Measurements from ENCODE around the gene SLC22A5.

SLC22A5 gene

DNA sequence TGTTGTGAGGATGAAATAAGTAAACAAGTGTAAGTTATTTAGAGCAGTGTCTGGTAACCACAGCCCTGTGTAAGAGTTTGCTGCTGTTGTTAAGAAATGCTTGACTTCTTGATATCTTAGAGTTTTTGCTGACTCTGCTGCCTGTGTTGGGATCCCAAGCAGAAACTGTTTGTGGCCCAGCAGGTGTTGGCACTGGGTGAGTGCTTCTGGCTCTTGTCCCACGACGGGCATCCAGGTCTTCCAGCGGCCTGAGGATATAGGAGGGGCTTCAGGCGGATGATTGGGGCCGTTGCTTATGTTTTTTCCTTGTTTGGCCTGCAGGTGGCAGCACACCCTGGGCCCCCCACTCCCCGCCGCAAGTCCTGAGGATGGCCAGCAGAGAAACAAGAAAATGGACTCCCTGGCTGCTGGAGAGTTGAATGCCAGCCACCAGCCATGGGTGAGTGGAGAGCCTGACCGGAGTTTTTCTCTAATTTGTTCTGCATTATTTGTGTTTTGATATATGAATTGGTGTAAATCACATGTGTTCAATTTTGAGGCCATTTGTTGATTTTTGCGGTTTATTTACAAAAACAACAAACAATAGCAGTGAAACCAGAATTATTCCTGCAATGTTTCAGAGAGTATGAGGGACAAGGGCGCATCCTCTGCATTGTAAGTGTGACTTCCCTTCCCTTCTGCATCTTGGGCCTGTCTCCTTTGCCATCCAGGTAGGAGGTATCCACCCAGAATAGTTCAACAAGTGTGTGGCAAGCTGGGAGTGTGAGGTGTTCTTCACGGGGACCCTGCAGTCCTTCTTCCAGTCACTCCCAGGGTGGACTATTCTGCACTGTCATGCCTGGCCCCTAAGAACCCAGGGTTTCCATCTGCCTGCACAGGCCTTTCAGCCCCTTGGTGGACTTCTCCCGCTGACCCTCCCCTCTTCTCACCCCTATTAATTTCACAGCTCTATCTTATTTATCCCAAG, 50.3 kb downstream of the SLC22A5 start:
- Histone ChIP-seq H3K4me3 (ENCODE audit: insufficient read depth, low read depth, low read length) (no peak overlapping the region), H3K27me3 (ENCODE audit: control insufficient read depth, insufficient read depth, low read length, poor library complexity, severe bottlenecking) (no peaks in the 10 kb centered on the region), H3K27ac (ENCODE audit: insufficient read depth, low read depth, low read length, poor library complexity, severe bottlenecking) (no peak overlapping the region), H3K36me3 (ENCODE audit: control insufficient read depth, insufficient read depth, low read length) (no peaks in the 10 kb centered on the region), H3K4me1 (ENCODE audit: control insufficient read depth, insufficient read depth, low read length) (peaks cover 9% of the 10 kb centered on the region), H3K9me3 (ENCODE audit: control insufficient read depth, low read length) (no peaks in the 10 kb centered on the region)
- WGBS, 2 experiments: 31 to 37% methylated on average over 12 of the region's 12 CpGs

DNA sequence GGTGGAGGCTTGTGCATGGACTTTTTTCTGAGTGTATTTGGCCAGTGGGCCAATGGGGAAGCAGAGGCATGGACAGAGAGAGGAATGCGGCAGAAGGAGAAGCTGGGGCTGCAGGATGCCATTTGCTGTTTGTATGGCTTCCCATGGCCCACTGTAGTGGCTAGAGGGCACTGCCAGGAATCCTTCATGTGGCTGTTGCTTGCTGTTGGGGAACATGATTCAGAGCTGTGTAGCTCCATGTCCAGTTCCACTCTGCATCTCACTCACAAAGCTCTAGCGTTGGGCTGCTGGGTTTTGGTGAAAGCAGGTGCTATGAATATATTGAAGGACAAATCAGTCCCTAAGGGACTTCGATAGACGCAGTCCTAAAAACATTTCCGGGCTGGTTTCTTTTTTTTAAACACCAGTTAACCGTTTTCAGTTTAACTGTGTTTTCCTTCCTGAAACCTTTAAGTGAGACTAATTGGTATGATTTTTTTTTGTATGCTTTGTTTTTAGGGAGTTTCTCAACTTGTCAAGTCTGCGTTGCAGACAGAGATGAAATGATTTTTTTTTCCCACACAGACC, 51.3 kb downstream of the SLC22A5 start:
- WGBS, 2 experiments: 94 to 97% methylated on average over 6 to 7 of the region's 7 CpGs
- Histone ChIP-seq H3K36me3 (ENCODE audit: control insufficient read depth, insufficient read depth, low read length) (no peaks in the 10 kb centered on the region), H3K27ac (ENCODE audit: insufficient read depth, low read depth, low read length, poor library complexity, severe bottlenecking) (no peak overlapping the region), H3K9me3 (ENCODE audit: control insufficient read depth, low read length) (no peaks in the 10 kb centered on the region), H3K4me1 (ENCODE audit: control insufficient read depth, insufficient read depth, low read length) (peaks cover 9% of the 10 kb centered on the region), H3K4me3 (ENCODE audit: insufficient read depth, low read depth, low read length) (no peak overlapping the region), H3K27me3 (ENCODE audit: control insufficient read depth, insufficient read depth, low read length, poor library complexity, severe bottlenecking) (no peaks in the 10 kb centered on the region)

DNA sequence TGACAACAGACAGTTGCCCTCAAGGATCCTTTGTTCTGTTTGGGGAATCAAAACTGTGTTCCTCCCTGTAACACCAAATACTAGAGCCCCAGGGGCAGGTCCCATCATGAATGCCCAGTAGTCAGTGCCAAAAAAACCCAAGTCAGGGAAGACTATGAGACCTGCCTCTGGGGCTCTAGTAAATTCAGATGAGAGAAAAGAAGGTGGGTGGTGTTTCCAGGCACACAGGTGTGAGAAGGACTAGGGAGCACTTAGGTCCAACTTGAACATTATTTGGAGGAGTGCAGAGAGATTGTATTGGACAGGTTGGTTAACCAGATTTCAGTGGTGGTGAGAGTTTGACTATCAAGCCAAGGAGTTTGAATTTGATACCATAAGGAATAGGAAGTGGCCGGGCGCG, 52.0 kb downstream of the SLC22A5 start:
- no peak overlapping the region for H3K4me3 ChIP-seq (ENCODE audit: insufficient read depth, low read depth, low read length)
- H3K4me1 ChIP-seq (ENCODE audit: control insufficient read depth, insufficient read depth, low read length): peaks cover 9% of the 10 kb centered on the region
- H3K9me3 ChIP-seq (ENCODE audit: control insufficient read depth, low read length): no peaks in the 10 kb centered on the region
- no peaks in the 10 kb centered on the region for H3K36me3 ChIP-seq (ENCODE audit: control insufficient read depth, insufficient read depth, low read length)
- H3K27me3 ChIP-seq (ENCODE audit: control insufficient read depth, insufficient read depth, low read length, poor library complexity, severe bottlenecking): no peaks in the 10 kb centered on the region
- H3K27ac ChIP-seq (ENCODE audit: insufficient read depth, low read depth, low read length, poor library complexity, severe bottlenecking): no peak overlapping the region
- WGBS, 2 experiments: 95 to 96% methylated on average over 3 of the region's 3 CpGs

DNA sequence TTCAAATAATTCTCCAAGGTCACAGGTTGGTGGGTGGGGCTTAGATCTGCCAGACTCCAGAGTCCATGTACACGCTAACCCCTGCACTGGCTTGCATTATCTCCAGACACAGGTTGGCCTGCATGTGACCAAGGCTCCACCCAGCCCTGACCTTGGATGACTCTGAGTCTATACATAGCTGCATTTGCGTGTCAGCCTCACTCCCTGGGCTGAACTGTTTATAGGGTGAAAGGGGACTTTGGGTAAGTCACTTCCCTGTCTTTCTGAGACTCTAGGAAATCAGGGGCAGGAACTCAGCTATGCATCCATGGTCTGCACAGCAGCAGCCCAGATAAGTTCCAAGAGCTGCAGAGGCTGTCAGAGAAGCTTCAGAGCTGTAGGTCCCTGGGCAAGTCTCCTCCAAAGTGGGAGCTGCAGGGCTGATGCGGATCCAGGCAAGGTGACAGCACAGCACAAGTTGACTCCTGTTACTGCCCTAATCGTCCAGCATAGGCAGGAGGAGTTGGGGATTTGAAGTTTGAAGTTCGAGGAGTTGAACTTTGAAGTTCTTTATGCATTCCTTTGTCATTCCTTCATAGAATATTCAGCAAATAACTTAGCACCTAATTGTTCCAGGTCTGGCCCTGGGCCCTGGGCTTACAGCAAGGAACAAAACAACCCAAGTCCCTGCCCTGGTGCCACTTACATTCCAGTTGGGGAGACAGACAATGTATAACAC, 53.4 kb downstream of the SLC22A5 start:
- H3K27me3 ChIP-seq (ENCODE audit: control insufficient read depth, insufficient read depth, low read length, poor library complexity, severe bottlenecking): no peaks in the 10 kb centered on the region
- 83% methylated on average over 5 of the region's 5 CpGs for WGBS, 2 experiments
- H3K4me1 ChIP-seq (ENCODE audit: control insufficient read depth, insufficient read depth, low read length): peaks cover 17% of the 10 kb centered on the region
- H3K36me3 ChIP-seq (ENCODE audit: control insufficient read depth, insufficient read depth, low read length): no peaks in the 10 kb centered on the region
- H3K27ac ChIP-seq (ENCODE audit: insufficient read depth, low read depth, low read length, poor library complexity, severe bottlenecking): no peak overlapping the region
- no peaks in the 10 kb centered on the region for H3K9me3 ChIP-seq (ENCODE audit: control insufficient read depth, low read length)
- H3K4me3 ChIP-seq (ENCODE audit: insufficient read depth, low read depth, low read length): no peak overlapping the region

DNA sequence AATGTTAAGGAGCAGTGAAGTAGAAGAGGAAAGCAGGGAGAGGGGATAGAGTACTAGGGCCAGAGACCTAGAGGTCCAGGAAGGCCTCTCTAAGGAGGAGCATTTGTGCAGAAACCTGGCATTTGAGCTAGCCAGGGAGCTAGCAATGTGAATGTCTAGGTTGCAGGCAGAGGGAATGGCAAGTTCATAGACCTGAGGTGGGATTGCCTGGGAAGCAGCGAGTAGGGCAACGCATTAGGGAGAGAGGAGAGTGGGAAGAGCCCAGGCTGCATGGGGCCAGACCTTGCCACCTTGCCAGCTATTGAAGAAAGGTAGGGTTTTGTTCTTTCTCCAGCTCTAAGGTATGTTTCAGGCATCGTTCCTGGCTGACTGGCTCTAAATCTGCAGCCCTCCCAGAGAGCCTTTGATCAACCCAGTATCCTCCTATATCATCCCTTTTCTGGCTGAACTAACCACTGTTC, 54.0 kb downstream of the SLC22A5 start:
- no peak overlapping the region for H3K27ac ChIP-seq (ENCODE audit: insufficient read depth, low read depth, low read length, poor library complexity, severe bottlenecking)
- H3K36me3 ChIP-seq (ENCODE audit: control insufficient read depth, insufficient read depth, low read length): no peaks in the 10 kb centered on the region
- 86 to 95% methylated on average over 3 of the region's 3 CpGs for WGBS, 2 experiments
- no peak overlapping the region for H3K4me3 ChIP-seq (ENCODE audit: insufficient read depth, low read depth, low read length)
- no peaks in the 10 kb centered on the region for H3K9me3 ChIP-seq (ENCODE audit: control insufficient read depth, low read length)
- no peaks in the 10 kb centered on the region for H3K27me3 ChIP-seq (ENCODE audit: control insufficient read depth, insufficient read depth, low read length, poor library complexity, severe bottlenecking)
- peaks cover 17% of the 10 kb centered on the region for H3K4me1 ChIP-seq (ENCODE audit: control insufficient read depth, insufficient read depth, low read length)

DNA sequence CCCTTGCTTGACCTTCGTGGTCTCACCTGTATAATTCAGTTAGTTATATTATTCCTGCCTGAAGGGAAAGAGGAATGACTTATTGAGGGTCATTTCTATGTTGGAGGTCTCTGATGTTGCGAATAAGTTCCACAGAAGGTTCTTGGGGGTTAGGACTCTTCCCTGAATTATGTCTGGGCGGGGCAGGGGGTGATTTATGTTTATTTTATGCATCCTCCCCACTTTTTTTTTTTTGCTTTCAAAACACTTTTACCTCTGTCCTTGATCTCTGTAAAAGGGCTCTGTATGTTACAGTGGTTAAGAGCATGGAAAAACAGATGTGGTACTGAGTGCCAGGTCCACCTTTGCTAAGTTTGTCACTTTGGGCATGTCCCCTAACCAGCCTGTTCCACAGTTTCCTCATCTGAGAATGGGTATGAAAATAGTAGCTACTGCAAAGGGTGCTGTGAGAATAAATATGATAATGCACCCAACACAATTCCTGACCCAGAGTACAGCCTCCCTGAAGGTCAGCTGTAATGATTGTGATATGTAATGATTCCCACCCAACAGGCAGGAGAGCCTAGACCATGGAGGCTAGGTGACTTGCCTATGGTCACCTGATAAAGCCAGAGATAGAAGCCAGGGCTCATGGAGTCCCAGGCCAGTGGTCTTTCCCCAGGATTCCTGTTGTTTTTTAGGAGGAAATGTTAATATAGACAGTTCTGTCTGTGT, 54.8 kb downstream of the SLC22A5 start:
- Histone ChIP-seq H3K27me3 (ENCODE audit: control insufficient read depth, insufficient read depth, low read length, poor library complexity, severe bottlenecking) (no peaks in the 10 kb centered on the region), H3K9me3 (ENCODE audit: control insufficient read depth, low read length) (no peaks in the 10 kb centered on the region), H3K27ac (ENCODE audit: insufficient read depth, low read depth, low read length, poor library complexity, severe bottlenecking) (no peak overlapping the region), H3K4me3 (ENCODE audit: insufficient read depth, low read depth, low read length) (no peak overlapping the region), H3K36me3 (ENCODE audit: control insufficient read depth, insufficient read depth, low read length) (no peaks in the 10 kb centered on the region), H3K4me1 (ENCODE audit: control insufficient read depth, insufficient read depth, low read length) (peaks cover 17% of the 10 kb centered on the region)
- 93 to 97% methylated on average over 2 to 3 of the region's 3 CpGs for WGBS, 2 experiments

DNA sequence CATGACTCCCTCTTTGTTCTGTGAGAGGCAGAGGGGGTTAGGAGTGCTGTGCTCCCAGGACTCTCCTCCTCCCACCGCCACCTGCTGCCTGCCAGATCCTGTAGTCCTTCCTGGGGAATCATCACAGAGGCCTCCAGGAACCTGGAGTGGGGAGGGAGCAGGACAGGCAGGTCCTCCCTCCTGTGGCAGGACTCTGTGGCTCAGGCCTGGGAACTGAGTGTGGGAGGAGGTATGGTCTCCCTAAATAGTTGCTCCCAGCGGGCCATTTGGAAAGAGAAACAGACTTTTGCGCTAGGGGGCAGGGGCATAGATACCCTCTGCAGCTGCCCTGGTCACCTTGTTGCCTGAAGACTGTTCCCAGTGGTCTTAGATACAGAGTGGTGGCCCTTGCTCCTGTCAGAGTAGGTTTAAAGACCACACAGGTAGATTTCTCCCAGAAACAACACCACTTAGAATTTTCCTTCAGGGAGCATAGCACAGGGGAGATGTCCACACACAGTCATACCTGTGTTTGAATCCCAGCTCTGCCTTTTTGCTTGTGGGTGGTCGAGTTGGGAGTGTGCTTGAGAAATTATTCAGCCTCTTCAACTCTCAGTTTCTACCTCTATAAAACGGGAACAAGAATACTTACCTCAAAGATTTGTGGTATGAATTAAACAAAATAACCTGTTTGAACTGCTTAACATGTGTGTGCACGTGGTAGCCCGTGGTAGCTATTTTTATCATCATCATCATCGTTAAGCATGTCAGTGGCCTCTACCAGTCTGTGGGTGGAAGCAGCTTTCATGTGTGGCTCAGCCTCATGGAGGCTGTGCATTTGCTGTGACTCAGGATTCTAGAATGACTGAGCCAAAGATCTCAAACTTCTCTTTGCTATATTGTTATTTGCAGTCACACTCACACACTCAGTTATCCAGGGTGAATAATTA, 55.8 kb downstream of the SLC22A5 start:
- Histone ChIP-seq H3K27me3 (ENCODE audit: control insufficient read depth, insufficient read depth, low read length, poor library complexity, severe bottlenecking) (no peaks in the 10 kb centered on the region), H3K9me3 (ENCODE audit: control insufficient read depth, low read length) (no peaks in the 10 kb centered on the region), H3K4me3 (ENCODE audit: insufficient read depth, low read depth, low read length) (no peak overlapping the region), H3K4me1 (ENCODE audit: control insufficient read depth, insufficient read depth, low read length) (peaks cover 13% of the 10 kb centered on the region), H3K27ac (ENCODE audit: insufficient read depth, low read depth, low read length, poor library complexity, severe bottlenecking) (no peak overlapping the region), H3K36me3 (ENCODE audit: control insufficient read depth, insufficient read depth, low read length) (no peaks in the 10 kb centered on the region)
- WGBS, 2 experiments: 86 to 92% methylated on average over 7 of the region's 8 CpGs

DNA sequence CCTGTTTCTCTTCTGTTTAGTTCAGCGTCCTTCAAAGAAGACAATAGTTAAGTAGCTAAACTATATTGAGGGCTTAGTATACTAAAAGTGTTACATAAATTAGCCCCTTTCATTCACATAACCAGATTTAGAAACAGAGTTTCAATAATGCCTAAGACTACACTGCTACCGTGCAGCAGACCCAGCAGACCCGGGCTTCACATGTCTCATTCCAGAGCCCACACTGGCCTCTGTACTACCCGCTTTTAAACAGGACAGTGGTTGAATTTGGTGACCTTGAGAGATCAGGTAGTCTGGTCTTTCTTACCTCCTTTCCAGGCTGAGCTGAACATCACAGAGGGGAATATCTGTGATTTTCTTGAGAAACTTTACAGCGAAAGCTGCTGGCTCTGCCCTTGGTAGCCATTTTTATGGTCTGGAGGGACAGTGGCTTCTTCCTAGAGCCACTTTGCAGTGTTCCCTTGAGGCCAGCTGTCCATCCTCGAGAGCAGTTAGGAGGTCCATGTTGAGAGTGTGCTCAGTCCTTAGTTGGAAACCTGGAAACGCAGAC, 56.5 kb downstream of the SLC22A5 start:
- Histone ChIP-seq H3K27ac (ENCODE audit: insufficient read depth, low read depth, low read length, poor library complexity, severe bottlenecking) (no peak overlapping the region), H3K4me1 (ENCODE audit: control insufficient read depth, insufficient read depth, low read length) (peaks cover 8% of the 10 kb centered on the region), H3K36me3 (ENCODE audit: control insufficient read depth, insufficient read depth, low read length) (no peaks in the 10 kb centered on the region), H3K4me3 (ENCODE audit: insufficient read depth, low read depth, low read length) (no peak overlapping the region), H3K9me3 (ENCODE audit: control insufficient read depth, low read length) (no peaks in the 10 kb centered on the region), H3K27me3 (ENCODE audit: control insufficient read depth, insufficient read depth, low read length, poor library complexity, severe bottlenecking) (no peaks in the 10 kb centered on the region)
- 95% methylated on average over 6 of the region's 7 CpGs for WGBS, 2 experiments
